K562 (cell line): ENCODE results near the gene BBLN. TPM values are rescaled to one million over a fixed set of nuclear protein-coding genes. Genes with fewer than 3 reads are reported as not detected.

Experiments
- ATAC-seq: fragments of 200-7000 bp; cut with Tn5 transposase; 3 replicates; pipeline ENCODE4 v1.9.1; 2020; ENCODE audit warnings: moderate library complexity
- BruUV-seq: library from RNA; stranded (reverse); fragments of 400-500 nt; replicated peaks from 2 replicates; lab custom pipeline; 2021; lab: Mats Ljungman, UMichigan
- CTCF ChIA-PET: fragments of 300-600 bp; formaldehyde crosslinking; extraction: SDS; loops from one replicate; lab custom pipeline; 2021; ENCODE audit warnings: low intra/inter-chr PET ratio; lab: Yijun Ruan, JAX
- POLR2A ChIA-PET: fragments of 300-600, 350-650 bp; sonication (Branson Sonifier 250); formaldehyde crosslinking; extraction: SDS; loops from one replicate; lab custom pipeline; 2021; ENCODE audit warnings: antibody characterized with exemption, inconsistent platforms; lab: Yijun Ruan, JAX
- DNase-seq, 4 experiments: peaks; one replicate each; pipeline versions ENCODE4 v3.0.0 to v3.0.0-alpha.2; 2011 to 2018; ENCODE audit warnings: low spot score in 3 of 4, mixed read lengths in 3 of 4; ENCODE audit errors: extremely low read depth in 1 of 4
- FAIRE-seq: peaks from 2 replicates; lab custom pipeline; 2011; peaks lifted over from hg19 to GRCh38; lab: Jason Lieb, UNC
- H2AFZ ChIP-seq: 2 replicates; pipeline ENCODE4 v1.6.0; 2011; ENCODE audit warnings: low read depth, low read length, control low read depth, inconsistent platforms
- H3K27ac ChIP-seq: fragments of 200-600 bp; 3 replicates; pipeline ENCODE4 v1.8.0; 2011; ENCODE audit warnings: low read depth, mild to moderate bottlenecking, control low read depth, inconsistent platforms, low read length, moderate library complexity, mixed read lengths; ENCODE audit errors: extremely low read depth
- H3K27me3 ChIP-seq, 2 experiments: fragments of 300-600 bp in 1 of 2; 2 replicates in 1 of 2; 3 replicates in 1 of 2; pipeline versions ENCODE4 v1.6.0 to v1.8.0; 2011; ENCODE audit warnings: inconsistent platforms in 2 of 2, low read length in 2 of 2, mild to moderate bottlenecking in 1 of 2, mixed read lengths in 1 of 2, moderate library complexity in 1 of 2; ENCODE audit not compliant: control insufficient read depth in 2 of 2, insufficient read depth in 2 of 2
- H3K36me3 ChIP-seq: fragments of 300-600 bp; 3 replicates; pipeline ENCODE4 v1.8.0; 2011; ENCODE audit warnings: mild to moderate bottlenecking, low read length, inconsistent platforms; ENCODE audit not compliant: control insufficient read depth, insufficient read depth
- H3K4me1 ChIP-seq, 2 experiments: fragments of 200-600 bp in 1 of 2; replicated peaks in 1 of 2; 2 replicates in 1 of 2; 3 replicates in 1 of 2; pipeline versions ENCODE4 v1.5.1 to v1.8.0; 2011; ENCODE audit warnings: inconsistent platforms in 2 of 2, low read length in 2 of 2, mild to moderate bottlenecking in 1 of 2, mixed read lengths in 1 of 2, moderate library complexity in 1 of 2; ENCODE audit not compliant: control insufficient read depth in 2 of 2, insufficient read depth in 2 of 2
- H3K4me2 ChIP-seq: 2 replicates; pipeline ENCODE4 v1.6.1; 2011; ENCODE audit warnings: low read length, control low read depth, inconsistent platforms, mixed read lengths; ENCODE audit not compliant: insufficient read depth
- H3K4me3 ChIP-seq: fragments of 200-600 bp; sonication (generic), shearing (Covaris generic); 2 replicates; pipeline ENCODE4 v1.5.1; 2016; ENCODE audit warnings: control low read depth, inconsistent platforms
- H3K79me2 ChIP-seq: fragments of 200-600 bp; 3 replicates; pipeline ENCODE4 v1.8.0; 2011; ENCODE audit warnings: low read length, inconsistent platforms; ENCODE audit not compliant: control insufficient read depth, insufficient read depth
- H3K9ac ChIP-seq, 2 experiments: 2 replicates each; pipeline versions ENCODE4 v1.6.0 to v1.6.1; 2011; ENCODE audit warnings: low read depth in 2 of 2, low read length in 2 of 2, control low read depth in 1 of 2, inconsistent platforms in 1 of 2, mild to moderate bottlenecking in 1 of 2, mixed read lengths in 1 of 2; ENCODE audit not compliant: insufficient read depth in 1 of 2
- H3K9me1 ChIP-seq: one replicate; pipeline ENCODE4 v1.6.0; 2011; ENCODE audit warnings: inconsistent platforms, mild to moderate bottlenecking, low read length, moderate library complexity; ENCODE audit not compliant: control insufficient read depth, insufficient read depth
- H3K9me3 ChIP-seq: replicated peaks from 2 replicates; pipeline ENCODE4 v1.5.1; 2011; ENCODE audit warnings: low read depth, low read length, inconsistent platforms; ENCODE audit not compliant: control insufficient read depth, insufficient read depth
- H4K20me1 ChIP-seq: replicated peaks from 2 replicates; pipeline ENCODE4 v1.6.1; 2011; ENCODE audit warnings: low read length, inconsistent platforms, mixed read lengths; ENCODE audit not compliant: control insufficient read depth, insufficient read depth
- BHLHE40 ChIP-seq: IDR thresholded peaks from 2 replicates; pipeline ENCODE4 v1.6.1; 2011; ENCODE audit warnings: low read length, improper control_type of control experiment
- CLOCK ChIP-seq: fragments of 250-450 bp; sonication (Bioruptor Pico); IDR thresholded peaks from 2 replicates; pipeline ENCODE4 v1.4.0; 2020; ENCODE audit warnings: mild to moderate bottlenecking, moderate library complexity, borderline replicate concordance
- DACH1 ChIP-seq: fragments of 450-650 bp; IDR thresholded peaks from 2 replicates; pipeline ENCODE4 v1.6.1; 2018; ENCODE audit not compliant: partially characterized antibody
- FOXA3 ChIP-seq, 2 experiments: fragments of 450-650 bp in 1 of 2; sonication (generic) in 1 of 2; formaldehyde crosslinking; IDR thresholded peaks in 1 of 2; conservative IDR thresholded peaks in 1 of 2; 2 replicates each; pipeline versions ENCODE4 v1.4.0 to v1.8.0; 2020 to 2022; ENCODE audit warnings: mild to moderate bottlenecking in 2 of 2, missing genetic modification reagents in 1 of 2
- GABPB2 ChIP-seq: fragments of 250-450 bp; sonication (Bioruptor Pico); conservative IDR thresholded peaks from 2 replicates; pipeline ENCODE4 v1.5.1; 2021; ENCODE audit warnings: mild to moderate bottlenecking
- NR4A1 ChIP-seq, 2 experiments: fragments of 250-450 bp in 1 of 2; fragments of 450-650 bp in 1 of 2; sonication (Bioruptor Pico) in 1 of 2; IDR thresholded peaks; 2 replicates each; pipeline versions ENCODE4 v1.4.0 to v1.6.1; 2016 to 2020; ENCODE audit warnings: mild to moderate bottlenecking in 2 of 2, missing compliant biosample characterization in 1 of 2, missing genetic modification characterization in 1 of 2, moderate library complexity in 1 of 2
- SRSF7 ChIP-seq: fragments of 200-400 bp; formaldehyde crosslinking; optimal IDR thresholded peaks from 2 replicates; pipeline ENCODE3; 2017; ENCODE audit warnings: mild to moderate bottlenecking, low read depth, low read length
- ZBTB2 ChIP-seq: fragments of 450-650 bp; IDR thresholded peaks from 2 replicates; pipeline ENCODE4 v1.6.1; 2016; ENCODE audit warnings: antibody characterized with exemption
- ZC3H4 ChIP-seq: sonication (generic); formaldehyde crosslinking; IDR thresholded peaks from 2 replicates; pipeline ENCODE4 v1.9.0; 2021; ENCODE audit warnings: missing genetic modification reagents, borderline replicate concordance
- ZNF239 ChIP-seq: fragments of 250-450 bp; sonication (Bioruptor Pico); IDR thresholded peaks from 2 replicates; pipeline ENCODE4 v1.4.0; 2020; ENCODE audit warnings: mild to moderate bottlenecking
- ZNF445 ChIP-seq: fragments of 250-450 bp; sonication (Bioruptor Pico); IDR thresholded peaks from 2 replicates; pipeline ENCODE4 v1.4.0; 2020; ENCODE audit warnings: low read depth, mild to moderate bottlenecking, moderate library complexity
- WGBS: fragments of 100-300 bp; shearing (Covaris generic); methylation state at CpG from one replicate; pipeline ENCODE4 v1.1.6; 2016; ENCODE audit warnings: low coverage, mixed read lengths; ENCODE audit not compliant: insufficient coverage; ENCODE audit errors: missing lambda C conversion rate; 5-methylcytosine and 5-hydroxymethylcytosine counted together
- in situ Hi-C: fragments of 300-500 bp; cut with MboI; formaldehyde crosslinking; loops from 4 replicates; pipeline ENCODE4 v1.15.0; 2018; ENCODE audit warnings: inconsistent platforms, mixed read lengths
- intact Hi-C: fragments of 100-400 bp; cut with micrococcal nuclease; formaldehyde crosslinking; loops from 2 replicates; pipeline ENCODE4 v1.14.2; 2022
- polyA plus RNA-seq, 8 experiments: library from polyadenylated mRNA; depleted of rRNA in 4 of 8; stranded (reverse) in 5 of 8; unstranded in 3 of 8; fragments of >200 nt; fragmentation: Nextera tagmentation in 2 of 8; fragmentation: Illumina TruSeq in 1 of 8; extraction: Ambion mirVana in 2 of 8; extraction: Trizol in 1 of 8; gene quantifications; 2 replicates each; pipeline versions ENCODE4 v1.2.1 to v1.2.3, GENCODE V29; 2011 to 2014; ENCODE audit warnings: inconsistent platforms in 1 of 8, missing spikeins in 1 of 8
- total RNA-seq, 7 experiments: library from RNA; depleted of rRNA in 6 of 7; stranded (reverse); fragments of >200 nt in 6 of 7; fragmentation: Illumina TruSeq in 2 of 7; extraction: Trizol in 2 of 7; gene quantifications; 2 replicates each; pipeline versions ENCODE4 v1.2.1 to v1.2.3, GENCODE V29; 2011 to 2021; ENCODE audit warnings: low replicate concordance in 1 of 7

Gene BBLN
- total and polyA plus RNA-seq, 9 of the 15 experiments (the other 6 are each of a cell fraction or from before 2014, with no cell fraction given), result 4.2 to 331 (median 87.1) TPM

GRCh38 chr9:128139621-128140020, 20.4 kb upstream of the BBLN start:
- POLR2A ChIA-PET, result no interaction called here
- no peak for DNase-seq
- H3K36me3 ChIP-seq, result no peaks in the 10 kb centered on the region

GRCh38 chr9:128141604-128142003, 18.5 kb upstream of the BBLN start:
- WGBS, result 87% methylated on average over 3 of the region's 3 CpGs
- H3K27ac ChIP-seq, result no peak overlapping the region
- no TSS peak for BruUV-seq
- no peak for ATAC-seq
- H3K4me1 ChIP-seq, result peaks cover 25 to 47% of the 10 kb centered on the region in 2 experiments
- intact Hi-C loops (no loop called here), in situ Hi-C loops (no loop called here)
- POLR2A ChIA-PET, result interaction anchor here (0.6 to 1.3 kb wide), 3 partner anchors 15 to 111 kb away, joined by 3 read pairs; no protein-coding TSS in a partner anchor
- H3K9ac ChIP-seq, result no peak overlapping the region
- H3K4me3 ChIP-seq, result no peak overlapping the region
- H3K4me2 ChIP-seq, result no peak overlapping the region
- CTCF ChIA-PET, result no interaction called here
- H2AFZ ChIP-seq, result peak overlapping the region; percentile 51; the same call in 1 of the 2 replicates
- no peaks in the 10 kb centered on the region for H3K79me2 ChIP-seq
- no peak for DNase-seq
- no peaks in the 10 kb centered on the region for H3K9me3 ChIP-seq
- no peak for FAIRE-seq
- TF ChIP-seq CLOCK (CRISPR knock-in tag) (no peak), ZNF239 (no peak), ZNF445 (CRISPR knock-in tag) (no peak), ZBTB2 (no peak), NR4A1 (CRISPR knock-in tag; IDR thresholded peaks at IDR 0.05) (no peak), NR4A1 (tag; IDR thresholded peaks at IDR 0.05) (no peak), DACH1 (no peak), FOXA3 (CRISPR knock-in tag; conservative IDR thresholded peaks at IDR 0.05 in 1 of 2, IDR thresholded peaks at IDR 0.05 in 1 of 2) (no peak), ZC3H4 (no peak), GABPB2 (CRISPR knock-in tag) (no peak), SRSF7 (no peak)
- no peaks in the 10 kb centered on the region for H3K9me1 ChIP-seq
- no peaks in the 10 kb centered on the region for H4K20me1 ChIP-seq
- H3K27me3 ChIP-seq, result no peaks in the 10 kb centered on the region
- H3K36me3 ChIP-seq, result no peaks in the 10 kb centered on the region

More at GRCh38 chr9:128139621-128140020, 20.4 kb upstream of the BBLN start:
- no peak overlapping the region for H3K9ac ChIP-seq
- no peaks in the 10 kb centered on the region for H3K9me1 ChIP-seq
- H3K79me2 ChIP-seq, result no peaks in the 10 kb centered on the region
- no peak overlapping the region for H2AFZ ChIP-seq
- H3K4me1 ChIP-seq, result peaks cover 25 to 33% of the 10 kb centered on the region in 2 experiments
- no TSS peak for BruUV-seq
- no peak overlapping the region for H3K4me3 ChIP-seq
- H4K20me1 ChIP-seq, result no peaks in the 10 kb centered on the region
- intact Hi-C loops, result no loop called here
- in situ Hi-C loops, result no loop called here
- ATAC-seq, result no peak
- no peaks in the 10 kb centered on the region for H3K9me3 ChIP-seq
- H3K27me3 ChIP-seq, result no peaks in the 10 kb centered on the region
- H3K27ac ChIP-seq, result no peak overlapping the region
- H3K4me2 ChIP-seq, result no peak overlapping the region
- FAIRE-seq, result no peak
- 83% methylated on average over 5 of the region's 16 CpGs for WGBS
- no peak for TF ChIP-seq BHLHE40
- CTCF ChIA-PET, result no interaction called here
